GM19328 (cell line): ENCODE data around the gene MYL6B.
A peak's percentile ranks its signal among the peaks of the same experiment; 100 is the strongest.
"Not testable (repeated sequence)": the region's sequence is repeated elsewhere in the genome, so short reads cannot be mapped to it uniquely, and the experiment has no call there.

Experiments
- ATAC-seq: cut with Tn5 transposase; IDR thresholded peaks from one replicate; pipeline ENCODE4 v1.9.1; 2021; ENCODE audit warnings: mild to moderate bottlenecking, moderate library complexity; ENCODE audit not compliant: unreplicated experiment

The MYL6B gene

GRCh38 chr12:56151672-56152131 lies 685 bp upstream of the MYL6B start:
- ATAC-seq, result peak; percentile 31

- ATAC-seq, result no peak
Measured at GRCh38 chr12:56152756-56153677, 630 bp downstream of the MYL6B start.

GRCh38 chr12:56153678-56154065 lies 1.3 kb downstream of the MYL6B start:
- no peak for ATAC-seq

- ATAC-seq, result no peak
Measured at GRCh38 chr12:56154246-56154771, 1.9 kb downstream of the MYL6B start.

- no peak for ATAC-seq
Measured at GRCh38 chr12:56154818-56155217, 2.4 kb downstream of the MYL6B start.

- ATAC-seq, result no peak
Measured at GRCh38 chr12:56155256-56155845, 3.0 kb downstream of the MYL6B start.

GRCh38 chr12:56156464-56157200 lies 4.2 kb downstream of the MYL6B start:
- ATAC-seq, result not testable (repeated sequence)

GRCh38 chr12:56157201-56158028 lies 5.0 kb downstream of the MYL6B start:
- peak; percentile 30 for ATAC-seq

- peak; percentile 81 for ATAC-seq
Measured at GRCh38 chr12:56158029-56158925, 5.9 kb downstream of the MYL6B start, which contains the start of gene MYL6. TSS of gene MYL6 (plus strand) at chr12:56158359. CDS start at chr12:56158402, 43 bp downstream.

- no peak for ATAC-seq
Measured at GRCh38 chr12:56158926-56159461, 6.6 kb downstream of the MYL6B start.

GRCh38 chr12:56159482-56160192 lies 7.2 kb downstream of the MYL6B start:
- no peak for ATAC-seq

GRCh38 chr12:56160193-56160763 lies 7.9 kb downstream of the MYL6B start:
- no peak for ATAC-seq

- ATAC-seq, result no peak
Measured at GRCh38 chr12:56160894-56161689, 8.7 kb downstream of the MYL6B start.

- no peak for ATAC-seq
Measured at GRCh38 chr12:56161690-56162351, 9.4 kb downstream of the MYL6B start.

- no peak for ATAC-seq
Measured at GRCh38 chr12:56162468-56163290, 10.3 kb downstream of the MYL6B start.
